Upper lobe of left lung (tissue), 4 donors: ENCODE data around the gene CLIP2.
"Not testable (repeated sequence)": the region's sequence is repeated elsewhere in the genome, so short reads cannot be mapped to it uniquely, and the experiment has no call there.

Experiments used
- EP300 ChIP-seq, 4 donors: sonication (generic); formaldehyde crosslinking; IDR thresholded peaks; one replicate each; pipeline ENCODE4 v1.5.1; 2017; ENCODE audit warnings: antibody characterized with exemption in 4 of 4, control low read depth in 2 of 4
- POLR2A ChIP-seq, 4 donors: fragments of 450-650 bp; IDR thresholded peaks; one replicate each; pipeline ENCODE4 v1.5.1; 2016 to 2017; ENCODE audit warnings: antibody characterized with exemption in 4 of 4, mild to moderate bottlenecking in 2 of 4
- POLR2AphosphoS5 ChIP-seq, 2 donors: sonication (generic); formaldehyde crosslinking; IDR thresholded peaks; one replicate each; pipeline ENCODE4 v1.5.1; 2017; ENCODE audit warnings: antibody characterized with exemption in 2 of 2
- TF ChIP-seq, protein P1 (sequence below), 6 experiments: fragments of 450-650 bp in 4 of 6; fragments of 200-600 bp in 2 of 6; sonication (generic) in 2 of 6; IDR thresholded peaks; one replicate each; pipeline ENCODE4 v1.5.1; 2016 to 2019; ENCODE audit warnings: antibody characterized with exemption in 6 of 6

GRCh38 chr7:74255461-74255860 lies 33.7 kb upstream of the CLIP2 start:
- TF ChIP-seq POLR2A, POLR2AphosphoS5, EP300 (IDR thresholded peaks at IDR 0.05): not testable (repeated sequence)
- TF ChIP-seq, protein P1, sequence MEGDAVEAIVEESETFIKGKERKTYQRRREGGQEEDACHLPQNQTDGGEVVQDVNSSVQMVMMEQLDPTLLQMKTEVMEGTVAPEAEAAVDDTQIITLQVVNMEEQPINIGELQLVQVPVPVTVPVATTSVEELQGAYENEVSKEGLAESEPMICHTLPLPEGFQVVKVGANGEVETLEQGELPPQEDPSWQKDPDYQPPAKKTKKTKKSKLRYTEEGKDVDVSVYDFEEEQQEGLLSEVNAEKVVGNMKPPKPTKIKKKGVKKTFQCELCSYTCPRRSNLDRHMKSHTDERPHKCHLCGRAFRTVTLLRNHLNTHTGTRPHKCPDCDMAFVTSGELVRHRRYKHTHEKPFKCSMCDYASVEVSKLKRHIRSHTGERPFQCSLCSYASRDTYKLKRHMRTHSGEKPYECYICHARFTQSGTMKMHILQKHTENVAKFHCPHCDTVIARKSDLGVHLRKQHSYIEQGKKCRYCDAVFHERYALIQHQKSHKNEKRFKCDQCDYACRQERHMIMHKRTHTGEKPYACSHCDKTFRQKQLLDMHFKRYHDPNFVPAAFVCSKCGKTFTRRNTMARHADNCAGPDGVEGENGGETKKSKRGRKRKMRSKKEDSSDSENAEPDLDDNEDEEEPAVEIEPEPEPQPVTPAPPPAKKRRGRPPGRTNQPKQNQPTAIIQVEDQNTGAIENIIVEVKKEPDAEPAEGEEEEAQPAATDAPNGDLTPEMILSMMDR (IDR thresholded peaks at IDR 0.05), result not testable (repeated sequence)
